NCI-H2081 treated with DMSO at 0.1 percent for 48 hours (cell line): ENCODE data around the gene CAMK2D.
"Not testable (repeated sequence)": the region's sequence is repeated elsewhere in the genome, so short reads cannot be mapped to it uniquely, and the experiment has no call there.

Experiments used
- DNase-seq: peaks from one replicate; lab custom pipeline; 2025; lab: John Stamatoyannopoulos, UW

CAMK2D gene

GRCh38 chr4:113730467-113731216, 30.9 kb downstream of the CAMK2D start:
- DNase-seq, result no peak

GRCh38 chr4:113727802-113728201, 33.7 kb downstream of the CAMK2D start:
- DNase-seq, result no peak

- DNase-seq, result no peak
Observed at GRCh38 chr4:113725963-113726362, 35.6 kb downstream of the CAMK2D start.

GRCh38 chr4:113718252-113718651, 43.3 kb downstream of the CAMK2D start:
- DNase-seq, result no peak

GRCh38 chr4:113711883-113712662, 49.5 kb downstream of the CAMK2D start:
- no peak for DNase-seq

GRCh38 chr4:113708250-113708649, 53.3 kb downstream of the CAMK2D start:
- no peak for DNase-seq

- DNase-seq, result no peak
Observed at GRCh38 chr4:113707048-113707447, 54.5 kb downstream of the CAMK2D start.

- not testable (repeated sequence) for DNase-seq
Observed at GRCh38 chr4:113705097-113705496, 56.4 kb downstream of the CAMK2D start.

GRCh38 chr4:113702596-113702995, 58.9 kb downstream of the CAMK2D start:
- not testable (repeated sequence) for DNase-seq

GRCh38 chr4:113701169-113701568, 60.4 kb downstream of the CAMK2D start:
- no peak for DNase-seq

GRCh38 chr4:113700602-113701150, 60.9 kb downstream of the CAMK2D start:
- no peak for DNase-seq

- DNase-seq, result no peak
Observed at GRCh38 chr4:113699772-113700171, 61.8 kb downstream of the CAMK2D start.

GRCh38 chr4:113697429-113697828, 64.1 kb downstream of the CAMK2D start:
- DNase-seq, result no peak

GRCh38 chr4:113695328-113696169, 66.0 kb downstream of the CAMK2D start:
- no peak for DNase-seq

GRCh38 chr4:113694008-113694407, 67.5 kb downstream of the CAMK2D start:
- no peak for DNase-seq

GRCh38 chr4:113692809-113693411, 68.6 kb downstream of the CAMK2D start:
- no peak for DNase-seq

GRCh38 chr4:113691676-113692075, 69.9 kb downstream of the CAMK2D start:
- DNase-seq, result no peak

- DNase-seq, result no peak
Observed at GRCh38 chr4:113689394-113689793, 72.1 kb downstream of the CAMK2D start.

GRCh38 chr4:113687067-113687718, 74.3 kb downstream of the CAMK2D start:
- no peak for DNase-seq

- DNase-seq, result not testable (repeated sequence)
Observed at GRCh38 chr4:113685157-113685556, 76.4 kb downstream of the CAMK2D start.

GRCh38 chr4:113684534-113685091, 76.9 kb downstream of the CAMK2D start:
- DNase-seq, result no peak
